Endodermal cell (in vitro differentiated cells): Measurements from ENCODE around the gene KDELR3. TPM values are rescaled to one million over a fixed set of nuclear protein-coding genes. Genes with fewer than 3 reads are reported as not detected.

Experiments
- DNase-seq: peaks from one replicate; pipeline ENCODE4 v3.0.0-alpha.2; 2017
- H3K27ac ChIP-seq: 2 replicates; pipeline ENCODE4 v1.5.1; 2013; ENCODE audit warnings: mild to moderate bottlenecking, low read depth, low read length, moderate library complexity
- H3K27me3 ChIP-seq: 2 replicates; pipeline ENCODE4 v1.6.1; 2013; ENCODE audit warnings: mild to moderate bottlenecking, low read length, moderate library complexity; ENCODE audit not compliant: insufficient read depth, control insufficient read depth, poor library complexity, severe bottlenecking
- H3K36me3 ChIP-seq: 2 replicates; pipeline ENCODE4 v1.7.0; 2013; ENCODE audit warnings: mild to moderate bottlenecking, low read length, moderate library complexity; ENCODE audit not compliant: control insufficient read depth, insufficient read depth
- H3K4me1 ChIP-seq: one replicate; pipeline ENCODE4 v1.7.0; 2013; ENCODE audit warnings: low read length; ENCODE audit not compliant: control insufficient read depth, insufficient read depth
- H3K4me3 ChIP-seq: 2 replicates; pipeline ENCODE4 v1.5.1; 2013; ENCODE audit warnings: mild to moderate bottlenecking, low read length, moderate library complexity
- H3K9ac ChIP-seq: 2 replicates; pipeline ENCODE4 v1.6.1; 2013; ENCODE audit warnings: mild to moderate bottlenecking, low read length, moderate library complexity; ENCODE audit not compliant: poor library complexity, severe bottlenecking; ENCODE audit errors: extremely low read depth
- H3K9me3 ChIP-seq: 2 replicates; pipeline ENCODE4 v1.6.1; 2013; ENCODE audit warnings: mild to moderate bottlenecking, low read length, moderate library complexity; ENCODE audit not compliant: control insufficient read depth
- H3K27ac Mint-ChIP-seq: 2 replicates; pipeline ENCODE4 v1.8.0; 2020; ENCODE audit warnings: mixed read lengths
- H3K27me3 Mint-ChIP-seq: 2 replicates; pipeline ENCODE4 v1.8.0; 2021; ENCODE audit warnings: mild to moderate bottlenecking, mixed read lengths; ENCODE audit not compliant: insufficient read depth
- H3K36me3 Mint-ChIP-seq: 2 replicates; pipeline ENCODE4 v1.8.0; 2020; ENCODE audit warnings: low read depth, mixed read lengths
- H3K4me1 Mint-ChIP-seq: 2 replicates; pipeline ENCODE4 v1.8.0; 2020; ENCODE audit warnings: mixed read lengths
- H3K4me3 Mint-ChIP-seq: 2 replicates; pipeline ENCODE4 v1.8.0; 2020; ENCODE audit warnings: mild to moderate bottlenecking, moderate library complexity, mixed read lengths
- H3K9me3 Mint-ChIP-seq: 2 replicates; pipeline ENCODE4 v1.8.0; 2020; ENCODE audit warnings: mild to moderate bottlenecking, mixed read lengths
- WGBS, 2 experiments: methylation state at CpG; one replicate each; pipeline versions ENCODE4 v1.1.5 to v1.1.7; 2013; ENCODE audit warnings: missing lambda C conversion rate in 2 of 2, mixed read lengths in 1 of 2; ENCODE audit not compliant: insufficient coverage in 1 of 2, insufficient read length in 1 of 2; 5-methylcytosine and 5-hydroxymethylcytosine counted together
- total RNA-seq, 2 donors: library from RNA; stranded (reverse); fragmentation: NEBNext Ultra II Directional in 1 of 2; extraction: Animal tissue kit (Norgen Biotek cat#: 25700) in 1 of 2; gene quantifications; 2 replicates in 1 of 2; 3 replicates in 1 of 2; pipeline ENCODE4 v1.2.1, GENCODE V29; 2021
- TF ChIP-seq, protein P1 (sequence below): fragments of 200-600 bp; sonication (generic); conservative IDR thresholded peaks from 2 replicates; pipeline ENCODE4 v1.5.0; 2021; ENCODE audit warnings: antibody characterized with exemption, mild to moderate bottlenecking

KDELR3 gene
- total RNA-seq, 2 donors from 2014 or later, result 11.4 to 14.9 TPM

GRCh38 chr22:38444783-38445182 lies 23.1 kb upstream of the KDELR3 start:
- Mint-ChIP-seq H3K4me3 (no peak overlapping the region), H3K9me3 (no peaks in the 10 kb centered on the region), H3K4me1 (no peaks in the 10 kb centered on the region), H3K27ac (no peak overlapping the region), H3K36me3 (no peaks in the 10 kb centered on the region), H3K27me3 (peaks cover 16% of the 10 kb centered on the region)
- Histone ChIP-seq H3K36me3 (no peaks in the 10 kb centered on the region), H3K27ac (no peak overlapping the region), H3K4me3 (no peak overlapping the region), H3K9ac (no peak overlapping the region), H3K4me1 (no peaks in the 10 kb centered on the region), H3K27me3 (peaks cover 6% of the 10 kb centered on the region), H3K9me3 (no peaks in the 10 kb centered on the region)
- no peak for DNase-seq
- 93 to 96% methylated on average over 9 to 10 of the region's 10 CpGs for WGBS, 2 experiments
- TF ChIP-seq, protein P1, sequence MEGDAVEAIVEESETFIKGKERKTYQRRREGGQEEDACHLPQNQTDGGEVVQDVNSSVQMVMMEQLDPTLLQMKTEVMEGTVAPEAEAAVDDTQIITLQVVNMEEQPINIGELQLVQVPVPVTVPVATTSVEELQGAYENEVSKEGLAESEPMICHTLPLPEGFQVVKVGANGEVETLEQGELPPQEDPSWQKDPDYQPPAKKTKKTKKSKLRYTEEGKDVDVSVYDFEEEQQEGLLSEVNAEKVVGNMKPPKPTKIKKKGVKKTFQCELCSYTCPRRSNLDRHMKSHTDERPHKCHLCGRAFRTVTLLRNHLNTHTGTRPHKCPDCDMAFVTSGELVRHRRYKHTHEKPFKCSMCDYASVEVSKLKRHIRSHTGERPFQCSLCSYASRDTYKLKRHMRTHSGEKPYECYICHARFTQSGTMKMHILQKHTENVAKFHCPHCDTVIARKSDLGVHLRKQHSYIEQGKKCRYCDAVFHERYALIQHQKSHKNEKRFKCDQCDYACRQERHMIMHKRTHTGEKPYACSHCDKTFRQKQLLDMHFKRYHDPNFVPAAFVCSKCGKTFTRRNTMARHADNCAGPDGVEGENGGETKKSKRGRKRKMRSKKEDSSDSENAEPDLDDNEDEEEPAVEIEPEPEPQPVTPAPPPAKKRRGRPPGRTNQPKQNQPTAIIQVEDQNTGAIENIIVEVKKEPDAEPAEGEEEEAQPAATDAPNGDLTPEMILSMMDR, result no peak

DNA sequence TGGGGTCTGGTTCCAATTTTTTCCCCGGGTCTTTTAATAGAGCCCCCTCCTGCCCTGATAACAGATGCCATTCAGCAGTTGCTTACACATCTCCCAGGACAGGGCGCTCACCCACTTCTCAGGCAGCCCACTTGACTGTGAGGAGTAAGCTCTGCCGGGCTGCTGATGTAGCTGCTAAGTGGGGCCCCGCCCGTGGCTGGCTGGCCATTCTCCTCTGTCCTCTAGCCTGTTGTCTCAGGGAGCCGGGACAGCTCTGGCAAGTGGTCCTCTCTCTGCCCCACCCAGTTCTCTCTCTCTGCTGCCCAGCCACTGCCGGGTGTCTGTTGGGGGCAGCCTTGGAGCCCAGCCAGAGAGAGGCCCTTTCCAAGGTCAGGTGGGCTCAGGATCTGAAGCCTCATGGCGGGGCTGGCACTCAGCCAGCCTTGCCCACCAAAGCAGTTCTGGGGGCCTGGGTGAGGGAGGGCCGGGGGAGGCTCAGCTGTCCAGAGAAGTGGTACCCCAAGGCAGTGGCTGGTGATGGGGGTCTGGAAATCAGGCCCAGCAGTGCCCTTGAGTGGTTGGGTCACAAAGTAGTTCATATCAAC lies 21.8 kb upstream of the KDELR3 start:
- Mint-ChIP-seq H3K9me3 (no peaks in the 10 kb centered on the region), H3K4me1 (no peaks in the 10 kb centered on the region), H3K36me3 (no peaks in the 10 kb centered on the region), H3K27ac (no peak overlapping the region), H3K27me3 (peaks cover 28% of the 10 kb centered on the region), H3K4me3 (no peak overlapping the region)
- TF ChIP-seq, protein P1, result no peak
- H3K9me3 ChIP-seq, result no peaks in the 10 kb centered on the region
- no peak for DNase-seq
- no peak overlapping the region for H3K9ac ChIP-seq
- no peak overlapping the region for H3K4me3 ChIP-seq
- no peaks in the 10 kb centered on the region for H3K4me1 ChIP-seq
- H3K27ac ChIP-seq, result no peak overlapping the region
- H3K27me3 ChIP-seq, result peaks cover 18% of the 10 kb centered on the region
- 85 to 88% methylated on average over 6 to 9 of the region's 9 CpGs for WGBS, 2 experiments
- no peaks in the 10 kb centered on the region for H3K36me3 ChIP-seq

GRCh38 chr22:38448945-38449745 lies 18.8 kb upstream of the KDELR3 start:
- H3K36me3 ChIP-seq, result no peaks in the 10 kb centered on the region
- H3K4me1 ChIP-seq, result no peaks in the 10 kb centered on the region
- H3K36me3 Mint-ChIP-seq, result no peaks in the 10 kb centered on the region
- H3K4me3 ChIP-seq, result no peak overlapping the region
- H3K27ac ChIP-seq, result no peak overlapping the region
- no peaks in the 10 kb centered on the region for H3K4me1 Mint-ChIP-seq
- DNase-seq, result no peak
- no peak overlapping the region for H3K9ac ChIP-seq
- H3K27ac Mint-ChIP-seq, result no peak overlapping the region
- no peaks in the 10 kb centered on the region for H3K9me3 Mint-ChIP-seq
- 87 to 90% methylated on average over 10 to 14 of the region's 14 CpGs for WGBS, 2 experiments
- no peak overlapping the region for H3K4me3 Mint-ChIP-seq
- H3K27me3 ChIP-seq, result peaks cover 49% of the 10 kb centered on the region
- H3K9me3 ChIP-seq, result no peaks in the 10 kb centered on the region
- peaks cover 52% of the 10 kb centered on the region for H3K27me3 Mint-ChIP-seq
- TF ChIP-seq, protein P1, result no peak
